Measurements from ENCODE around the gene MIS18BP1. TPM values are rescaled to one million over a fixed set of nuclear protein-coding genes. Genes with fewer than 3 reads are reported as not detected.

The MIS18BP1 gene
- total and polyA plus RNA-seq, 9 of the 15 experiments (the other 6 are each of a cell fraction or from before 2014, with no cell fraction given): 5.0 to 29.1 (median 19.1) TPM

DNA sequence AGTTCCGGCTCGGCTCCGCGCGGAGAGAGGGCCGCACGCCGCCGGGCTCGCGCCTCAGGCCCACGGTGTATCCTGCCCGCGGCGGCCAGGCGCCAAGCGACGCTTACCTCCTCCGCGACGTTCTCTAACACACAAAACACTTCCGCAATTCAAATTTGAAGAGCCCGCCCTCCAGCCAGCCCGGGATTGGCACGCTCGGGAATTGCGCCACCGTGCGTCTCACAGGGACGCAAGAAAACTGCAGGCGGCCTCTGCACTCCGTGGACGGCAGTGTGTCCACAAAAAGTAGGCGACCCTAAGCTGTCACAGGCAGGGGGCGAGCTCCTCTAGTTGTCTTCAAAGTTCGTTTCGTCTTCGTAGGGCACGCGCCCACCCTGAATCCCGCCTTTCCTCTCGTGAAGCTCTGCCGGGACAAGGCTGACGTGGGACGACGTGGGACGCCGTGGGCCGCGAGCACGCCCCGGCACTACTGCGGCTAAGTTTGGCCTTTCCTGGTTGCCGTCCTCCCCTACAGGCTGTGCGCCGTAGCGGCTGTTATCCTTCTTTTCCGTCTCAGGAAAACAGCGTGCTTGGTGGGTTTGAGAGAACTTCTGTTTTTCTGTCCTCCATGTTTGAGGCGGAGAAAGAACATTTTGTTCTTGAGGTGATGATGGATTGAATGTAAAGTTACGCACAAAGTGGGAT, at the start of gene MIS18BP1 (continued):
- TF ChIP-seq ZNF347 (CRISPR knock-in tag; IDR thresholded peaks at IDR 0.05; ENCODE audit: low read depth): no peak
- no peak for TF ChIP-seq ADNP (tag; IDR thresholded peaks at IDR 0.05)
- no peak for TF ChIP-seq KHSRP (IDR thresholded peaks at IDR 0.05)
- TF ChIP-seq MAFG (tag; conservative IDR thresholded peaks at IDR 0.05): no peak
- TF ChIP-seq, protein P1, sequence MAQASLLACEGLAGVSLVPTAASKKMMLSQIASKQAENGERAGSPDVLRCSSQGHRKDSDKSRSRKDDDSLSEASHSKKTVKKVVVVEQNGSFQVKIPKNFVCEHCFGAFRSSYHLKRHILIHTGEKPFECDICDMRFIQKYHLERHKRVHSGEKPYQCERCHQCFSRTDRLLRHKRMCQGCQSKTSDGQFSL (CRISPR knock-in tag; IDR thresholded peaks at IDR 0.05): no peak
- TF ChIP-seq, protein P1 (tag; IDR thresholded peaks at IDR 0.05): no peak
- no peak for TF ChIP-seq TOE1 (IDR thresholded peaks at IDR 0.05; ENCODE audit: borderline replicate concordance)
- no peak for TF ChIP-seq TOE1 (CRISPR knock-in tag; IDR thresholded peaks at IDR 0.05; ENCODE audit: borderline replicate concordance, low read depth)
- no peak for TF ChIP-seq HDGF (IDR thresholded peaks at IDR 0.05)
- no peak for TF ChIP-seq DMBX1 (CRISPR knock-in tag; IDR thresholded peaks at IDR 0.05; ENCODE audit: borderline replicate concordance)
- TF ChIP-seq ARID1B (IDR thresholded peaks at IDR 0.05): no peak
- no peak for TF ChIP-seq ZNF408 (CRISPR knock-in tag; IDR thresholded peaks at IDR 0.05; ENCODE audit: low read depth)
- TF ChIP-seq, protein P2, sequence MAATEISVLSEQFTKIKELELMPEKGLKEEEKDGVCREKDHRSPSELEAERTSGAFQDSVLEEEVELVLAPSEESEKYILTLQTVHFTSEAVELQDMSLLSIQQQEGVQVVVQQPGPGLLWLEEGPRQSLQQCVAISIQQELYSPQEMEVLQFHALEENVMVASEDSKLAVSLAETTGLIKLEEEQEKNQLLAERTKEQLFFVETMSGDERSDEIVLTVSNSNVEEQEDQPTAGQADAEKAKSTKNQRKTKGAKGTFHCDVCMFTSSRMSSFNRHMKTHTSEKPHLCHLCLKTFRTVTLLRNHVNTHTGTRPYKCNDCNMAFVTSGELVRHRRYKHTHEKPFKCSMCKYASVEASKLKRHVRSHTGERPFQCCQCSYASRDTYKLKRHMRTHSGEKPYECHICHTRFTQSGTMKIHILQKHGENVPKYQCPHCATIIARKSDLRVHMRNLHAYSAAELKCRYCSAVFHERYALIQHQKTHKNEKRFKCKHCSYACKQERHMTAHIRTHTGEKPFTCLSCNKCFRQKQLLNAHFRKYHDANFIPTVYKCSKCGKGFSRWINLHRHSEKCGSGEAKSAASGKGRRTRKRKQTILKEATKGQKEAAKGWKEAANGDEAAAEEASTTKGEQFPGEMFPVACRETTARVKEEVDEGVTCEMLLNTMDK (IDR thresholded peaks at IDR 0.05; ENCODE audit: borderline replicate concordance, insufficient read depth, low read depth, low read length, poor library complexity, severe bottlenecking): peak; percentile 96
- no peak for TF ChIP-seq TAF7 (tag; IDR thresholded peaks at IDR 0.05)
- TF ChIP-seq, protein P3, sequence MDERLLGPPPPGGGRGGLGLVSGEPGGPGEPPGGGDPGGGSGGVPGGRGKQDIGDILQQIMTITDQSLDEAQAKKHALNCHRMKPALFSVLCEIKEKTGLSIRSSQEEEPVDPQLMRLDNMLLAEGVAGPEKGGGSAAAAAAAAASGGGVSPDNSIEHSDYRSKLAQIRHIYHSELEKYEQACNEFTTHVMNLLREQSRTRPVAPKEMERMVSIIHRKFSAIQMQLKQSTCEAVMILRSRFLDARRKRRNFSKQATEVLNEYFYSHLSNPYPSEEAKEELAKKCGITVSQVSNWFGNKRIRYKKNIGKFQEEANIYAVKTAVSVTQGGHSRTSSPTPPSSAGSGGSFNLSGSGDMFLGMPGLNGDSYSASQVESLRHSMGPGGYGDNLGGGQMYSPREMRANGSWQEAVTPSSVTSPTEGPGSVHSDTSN (CRISPR knock-in tag; IDR thresholded peaks at IDR 0.05; ENCODE audit: low read depth): no peak
- TF ChIP-seq, protein P3 (tag; conservative IDR thresholded peaks at IDR 0.05; ENCODE audit: low read depth): no peak
- no peak for TF ChIP-seq ZNF75A (CRISPR knock-in tag; IDR thresholded peaks at IDR 0.05)
- TF ChIP-seq WHSC1 (IDR thresholded peaks at IDR 0.05; ENCODE audit: low read length): no peak
- TF ChIP-seq PML (IDR thresholded peaks at IDR 0.05; ENCODE audit: low read length): no peak
- peak; percentile 47 for TF ChIP-seq GABPA (tag; conservative IDR thresholded peaks at IDR 0.05; ENCODE audit: low read depth)
- no peak for TF ChIP-seq ZNF274 (IDR thresholded peaks at IDR 0.05; ENCODE audit: borderline replicate concordance, low read depth, low read length)
- TF ChIP-seq HNRNPK (IDR thresholded peaks at IDR 0.05; ENCODE audit: low read depth, low read length, poor library complexity, severe bottlenecking): no peak
- TF ChIP-seq PTRF (tag; IDR thresholded peaks at IDR 0.05): no peak

Data from K562 (cell line).